ENCODE data around the gene FCER1G. TPM values are rescaled to one million over a fixed set of nuclear protein-coding genes. Genes with fewer than 3 reads are reported as not detected.

Gene FCER1G
- total RNA-seq, 1 experiment from 2014 or later, result not detected

DNA sequence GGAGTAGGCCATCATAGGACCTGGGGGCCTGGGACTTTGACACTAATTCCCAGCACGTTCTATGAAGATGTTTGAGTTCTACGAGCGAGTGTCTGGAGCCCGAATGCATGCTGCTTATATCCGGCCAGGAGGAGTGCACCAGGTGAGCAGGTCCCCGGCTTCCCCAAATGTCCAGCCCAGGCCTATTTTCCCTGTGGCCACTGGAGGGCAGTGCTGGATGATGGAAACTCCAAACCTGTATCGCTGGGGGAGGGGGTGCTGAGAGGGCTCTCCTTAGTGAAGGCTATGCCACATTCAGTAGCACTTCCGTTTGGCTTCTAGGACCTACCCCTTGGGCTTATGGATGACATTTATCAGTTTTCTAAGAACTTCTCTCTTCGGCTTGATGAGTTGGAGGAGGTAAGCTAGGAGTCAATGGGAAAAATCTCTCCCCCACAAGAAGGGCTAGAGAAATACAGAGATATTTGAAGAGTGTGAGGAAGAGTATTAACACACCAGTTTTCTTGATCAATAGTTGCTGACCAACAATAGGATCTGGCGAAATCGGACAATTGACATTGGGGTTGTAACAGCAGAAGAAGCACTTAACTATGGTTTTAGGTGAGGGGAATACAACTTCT lies 5.2 kb upstream of the FCER1G start:
- ChIA-PET CTCF (no interaction called here), POLR2A (ENCODE audit: unreplicated experiment) (no interaction called here)
- no peaks in the 10 kb centered on the region for H3K27me3 ChIP-seq (ENCODE audit: insufficient read depth, low read depth)
- H3F3A ChIP-seq (ENCODE audit: insufficient read depth, low read depth), result peaks cover 10% of the 10 kb centered on the region; the same call in 1 of the 2 replicates
- peak; percentile 43 to 79 for DNase-seq
- H3K9me3 ChIP-seq (ENCODE audit: insufficient read depth, low read depth), result no peaks in the 10 kb centered on the region
- BruUV-seq (replicated peaks), result no TSS peak
- H3K27ac ChIP-seq, result no peak overlapping the region
- H2AFZ ChIP-seq, result no peak overlapping the region
- H3K4me3 ChIP-seq, result no peak overlapping the region
- H3K79me2 ChIP-seq (ENCODE audit: low read depth), result 0 out of 2 replicates have a peak, but pooled peaks cover 4% of the 10 kb centered on the region
- intact Hi-C loops (cut with micrococcal nuclease; ENCODE audit: unreplicated experiment), result loop anchor here (5.0 kb wide), 2 partner anchors 172 to 527 kb away; no protein-coding TSS in a partner anchor
- TF ChIP-seq EZH2 (IDR thresholded peaks at IDR 0.05; ENCODE audit: low read depth), result no peak
- TF ChIP-seq, protein P1, sequence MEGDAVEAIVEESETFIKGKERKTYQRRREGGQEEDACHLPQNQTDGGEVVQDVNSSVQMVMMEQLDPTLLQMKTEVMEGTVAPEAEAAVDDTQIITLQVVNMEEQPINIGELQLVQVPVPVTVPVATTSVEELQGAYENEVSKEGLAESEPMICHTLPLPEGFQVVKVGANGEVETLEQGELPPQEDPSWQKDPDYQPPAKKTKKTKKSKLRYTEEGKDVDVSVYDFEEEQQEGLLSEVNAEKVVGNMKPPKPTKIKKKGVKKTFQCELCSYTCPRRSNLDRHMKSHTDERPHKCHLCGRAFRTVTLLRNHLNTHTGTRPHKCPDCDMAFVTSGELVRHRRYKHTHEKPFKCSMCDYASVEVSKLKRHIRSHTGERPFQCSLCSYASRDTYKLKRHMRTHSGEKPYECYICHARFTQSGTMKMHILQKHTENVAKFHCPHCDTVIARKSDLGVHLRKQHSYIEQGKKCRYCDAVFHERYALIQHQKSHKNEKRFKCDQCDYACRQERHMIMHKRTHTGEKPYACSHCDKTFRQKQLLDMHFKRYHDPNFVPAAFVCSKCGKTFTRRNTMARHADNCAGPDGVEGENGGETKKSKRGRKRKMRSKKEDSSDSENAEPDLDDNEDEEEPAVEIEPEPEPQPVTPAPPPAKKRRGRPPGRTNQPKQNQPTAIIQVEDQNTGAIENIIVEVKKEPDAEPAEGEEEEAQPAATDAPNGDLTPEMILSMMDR (conservative IDR thresholded peaks at IDR 0.05), result peak; percentile 94
- H3K36me3 ChIP-seq (ENCODE audit: low read depth), result peaks cover 40% of the 10 kb centered on the region
- H4K20me1 ChIP-seq (ENCODE audit: insufficient read depth), result no peaks in the 10 kb centered on the region; the same call in 1 of the 2 replicates
- H3K9me2 ChIP-seq (ENCODE audit: insufficient read depth), result no peaks in the 10 kb centered on the region
- no peaks in the 10 kb centered on the region for H3K4me1 ChIP-seq (replicated peaks; ENCODE audit: insufficient read depth)
- no peak overlapping the region for H3K4me2 ChIP-seq

DNA sequence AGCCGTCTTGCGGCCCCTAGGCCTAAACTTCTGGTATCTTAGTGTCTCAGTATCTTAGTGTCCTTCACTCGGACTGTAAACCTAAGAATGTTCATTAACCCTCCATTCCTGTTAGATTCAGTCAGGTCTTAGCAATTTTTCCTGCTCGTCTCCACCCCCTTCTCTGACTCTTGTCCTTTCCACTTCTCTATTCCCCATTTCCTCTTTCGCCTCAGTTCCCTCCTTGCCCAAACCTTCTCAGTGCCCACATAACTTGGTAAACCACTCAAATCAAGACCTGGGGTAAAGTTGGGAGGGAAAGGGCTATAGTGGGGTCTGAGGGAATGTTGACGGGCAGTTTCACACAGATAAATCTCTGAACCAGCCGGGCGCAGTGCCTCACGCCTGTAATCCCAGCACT lies 726 bp upstream of the FCER1G start:
- H3K4me2 ChIP-seq, result no peak overlapping the region
- CTCF ChIA-PET, result no interaction called here
- H3K27me3 ChIP-seq (ENCODE audit: insufficient read depth, low read depth), result no peaks in the 10 kb centered on the region
- H4K20me1 ChIP-seq (ENCODE audit: insufficient read depth), result no peaks in the 10 kb centered on the region
- no peak for TF ChIP-seq EZH2 (IDR thresholded peaks at IDR 0.05; ENCODE audit: low read depth)
- TF ChIP-seq, protein P1 (conservative IDR thresholded peaks at IDR 0.05), result no peak
- peaks cover 7% of the 10 kb centered on the region; the same call in 1 of the 2 replicates for H3K4me1 ChIP-seq (replicated peaks; ENCODE audit: insufficient read depth)
- DNase-seq, result no peak
- H3K79me2 ChIP-seq (ENCODE audit: low read depth), result no peaks in the 10 kb centered on the region
- H3K9me3 ChIP-seq (ENCODE audit: insufficient read depth, low read depth), result no peaks in the 10 kb centered on the region
- BruUV-seq (replicated peaks), result no TSS peak
- intact Hi-C loops (cut with micrococcal nuclease; ENCODE audit: unreplicated experiment), result loop anchor here (5.0 kb wide), 2 partner anchors 168 to 523 kb away; no protein-coding TSS in a partner anchor
- H3K4me3 ChIP-seq, result no peak overlapping the region
- H3K27ac ChIP-seq, result no peak overlapping the region
- H3K9me2 ChIP-seq (ENCODE audit: insufficient read depth), result no peaks in the 10 kb centered on the region
- peaks cover 23% of the 10 kb centered on the region for H3K36me3 ChIP-seq (ENCODE audit: low read depth)
- H2AFZ ChIP-seq, result no peak overlapping the region
- H3F3A ChIP-seq (ENCODE audit: insufficient read depth, low read depth), result peaks cover 7% of the 10 kb centered on the region; the same call in 1 of the 2 replicates
- POLR2A ChIA-PET (ENCODE audit: unreplicated experiment), result no interaction called here

DNA sequence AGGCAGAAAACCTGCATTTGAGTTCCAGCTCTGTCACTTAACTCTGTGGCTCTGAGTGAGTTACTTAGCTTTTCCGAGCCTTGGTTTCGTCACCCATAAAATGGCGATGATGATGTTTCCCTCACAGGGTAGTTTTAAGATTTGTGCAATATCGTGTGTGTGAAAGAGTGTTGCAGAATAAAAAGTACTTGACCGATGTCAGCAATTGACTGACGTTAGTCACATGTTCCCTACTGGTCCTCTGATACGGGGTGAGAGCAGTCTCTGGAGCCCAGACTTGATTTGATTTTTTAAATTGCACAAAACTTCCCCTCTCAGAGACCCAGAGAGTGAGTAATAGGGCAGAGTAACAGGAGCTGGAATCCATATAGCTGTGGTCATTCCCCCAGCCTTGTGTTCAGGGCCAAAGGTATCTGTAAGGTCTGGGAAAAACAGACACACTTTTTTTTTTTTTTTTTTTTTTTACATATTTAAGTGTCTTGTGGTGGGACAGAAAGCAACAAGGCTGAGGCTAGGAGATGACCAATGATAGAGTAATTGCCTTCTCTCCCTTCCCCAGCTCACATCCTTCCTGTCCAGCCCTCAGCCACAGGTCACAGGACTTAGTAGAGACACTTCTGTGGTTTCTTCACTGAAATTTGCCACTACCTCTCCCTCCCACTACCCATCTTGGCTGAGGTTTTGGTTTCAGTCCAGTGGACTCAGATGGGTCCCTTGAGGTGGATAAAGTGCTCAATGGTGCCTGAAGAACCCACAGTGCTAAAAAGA lies 2.0 kb downstream of the FCER1G start:
- Histone ChIP-seq H3K36me3 (ENCODE audit: low read depth) (peaks cover 9% of the 10 kb centered on the region), H4K20me1 (ENCODE audit: insufficient read depth) (no peaks in the 10 kb centered on the region), H3K4me2 (no peak overlapping the region), H3K27me3 (ENCODE audit: insufficient read depth, low read depth) (no peaks in the 10 kb centered on the region), H2AFZ (no peak overlapping the region), H3K79me2 (ENCODE audit: low read depth) (no peaks in the 10 kb centered on the region), H3K4me3 (no peak overlapping the region), H3K9me2 (ENCODE audit: insufficient read depth) (no peaks in the 10 kb centered on the region), H3K9me3 (ENCODE audit: insufficient read depth, low read depth) (no peaks in the 10 kb centered on the region), H3F3A (ENCODE audit: insufficient read depth, low read depth) (peaks cover 5% of the 10 kb centered on the region; the same call in 1 of the 2 replicates), H3K4me1 (replicated peaks; ENCODE audit: insufficient read depth) (peaks cover 7% of the 10 kb centered on the region; the same call in 1 of the 2 replicates), H3K27ac (peak overlapping the region; percentile 39)
- intact Hi-C loops (cut with micrococcal nuclease; ENCODE audit: unreplicated experiment), result no loop called here
- ChIA-PET POLR2A (ENCODE audit: unreplicated experiment) (interaction anchor here (1.0 kb wide), 1 partner anchor 8 kb away, joined by 11 read pairs; no protein-coding TSS in a partner anchor), CTCF (no interaction called here)
- BruUV-seq (replicated peaks), result no TSS peak
- DNase-seq, result no peak
- TF ChIP-seq EZH2 (IDR thresholded peaks at IDR 0.05; ENCODE audit: low read depth), result no peak
- TF ChIP-seq, protein P1 (conservative IDR thresholded peaks at IDR 0.05), result no peak

Data from PC-9 (cell line).